ENCODE data around the gene MYL10. TPM values are rescaled to one million over a fixed set of nuclear protein-coding genes. Genes with fewer than 3 reads are reported as not detected.
A peak's percentile ranks its signal among the peaks of the same experiment; 100 is the strongest.

The MYL10 gene
- total and polyA plus RNA-seq, 2 of the 8 experiments (the other 6 are each of a cell fraction or from before 2014, with no cell fraction given): 0.18 TPM; not detected in 1

DNA sequence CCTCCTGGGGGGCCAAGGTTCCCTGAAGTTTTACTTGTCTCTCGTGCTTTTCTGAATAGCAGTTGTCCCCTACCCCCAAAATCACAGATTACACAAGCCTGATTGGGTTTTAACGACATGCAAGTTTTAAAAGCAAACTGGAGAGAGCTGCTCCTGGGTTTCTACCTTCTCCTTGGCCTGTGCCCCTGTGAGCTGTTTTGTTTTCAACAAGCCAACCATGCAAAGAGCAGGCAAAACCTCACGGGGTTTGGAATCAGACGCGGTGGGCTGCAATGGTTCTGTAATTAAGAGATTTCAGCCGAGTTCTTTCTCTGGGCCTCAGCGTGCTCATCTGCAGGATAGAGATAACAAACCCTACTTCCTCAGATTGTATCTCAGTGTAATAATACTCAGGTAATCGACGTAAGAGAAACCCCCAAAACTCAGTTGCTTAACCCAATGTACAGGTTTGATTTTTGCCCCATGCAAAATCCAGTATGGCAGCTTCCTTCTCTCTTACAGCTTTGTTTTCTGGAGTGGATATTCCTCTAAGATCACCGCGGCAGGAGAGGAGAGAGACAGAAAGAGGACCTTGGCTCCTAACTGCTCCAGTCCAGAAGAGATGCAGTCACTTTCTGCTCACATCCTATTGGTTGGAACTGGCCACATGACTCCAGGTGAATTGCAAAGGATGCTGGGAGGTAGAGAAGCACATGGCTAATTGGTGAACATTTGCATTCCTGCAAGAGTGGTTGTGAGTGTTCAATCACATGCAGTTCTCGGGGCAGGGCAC is 42.0 kb downstream of the MYL10 start:
- FAIRE-seq: no peak
- POLR2A ChIA-PET (ENCODE audit: partially characterized antibody): interaction anchor here (0.5 to 2.5 kb wide), 3 partner anchors 12 to 199 kb away, joined by 3 to 9 read pairs (median 4); no protein-coding TSS in a partner anchor
- no peak overlapping the region for H2AFZ ChIP-seq (ENCODE audit: low read length)

More for the DNA sequence above, 42.0 kb downstream of the MYL10 start:
- H3K79me1 ChIP-seq (ENCODE audit: low read depth, low read length): no peaks in the 10 kb centered on the region
- H3K18ac ChIP-seq (ENCODE audit: extremely low read depth, low read length): no peak overlapping the region
- H3K9me3 ChIP-seq (ENCODE audit: insufficient read depth in 2 of 2, low read depth in 1 of 2, low read length in 1 of 2): peaks cover 0 to 7% of the 10 kb centered on the region in 2 experiments; a peak in 1 of 4 replicates
- no peak overlapping the region for H3K9ac ChIP-seq (replicated peaks in 1 of 4; ENCODE audit: extremely low read depth in 1 of 4, low read depth in 3 of 4, low read length in 3 of 4)
- no peak overlapping the region for H2BK5ac ChIP-seq (ENCODE audit: low read depth, low read length)
- H3K4me3 ChIP-seq (ENCODE audit: extremely low read depth in 1 of 4, insufficient read depth in 2 of 4, low read depth in 3 of 4, low read length in 4 of 4): no peak overlapping the region
- no peak overlapping the region for H3K4me2 ChIP-seq (ENCODE audit: insufficient read depth in 1 of 2, low read depth in 2 of 2, low read length in 2 of 2)
- H3K23me2 ChIP-seq (ENCODE audit: low read depth, low read length): peaks cover 2% of the 10 kb centered on the region; the same call in 1 of the 2 replicates
- H4K91ac ChIP-seq (replicated peaks; ENCODE audit: insufficient read length, low read length): no peak overlapping the region
- 90% methylated on average over 12 of the region's 12 CpGs; no CpG with 5 or more reads in 1 of the 2 experiments for WGBS, 2 experiments (ENCODE audit: extremely low coverage in 1 of 2, insufficient coverage in 1 of 2, insufficient read length in 1 of 2, insufficient replicate concordance in 2 of 2, low coverage in 1 of 2, low lambda C conversion rate in 2 of 2, missing lambda C conversion rate in 1 of 2)
- H3K36me3 ChIP-seq (ENCODE audit: control insufficient read depth in 2 of 4, insufficient read depth in 4 of 4, low read length in 3 of 4): no peaks in the 10 kb centered on the region
- CTCF ChIA-PET (ENCODE audit: partially characterized antibody): interaction anchor here (0.8 to 5.6 kb wide), 9 partner anchors 9 to 82 kb away, joined by 3 to 23 read pairs (median 5); no protein-coding TSS in a partner anchor
- no peak overlapping the region for H2BK120ac ChIP-seq (replicated peaks; ENCODE audit: low read depth, low read length)
- peaks cover 0 to 2% of the 10 kb centered on the region in 2 experiments for H4K20me1 ChIP-seq (replicated peaks in 1 of 2; ENCODE audit: control insufficient read depth in 1 of 2, insufficient read depth in 2 of 2, low read length in 2 of 2)
- peak in 1 of 2 experiments; percentile 36 for DNase-seq (ENCODE audit: low read depth in 1 of 2, low spot score in 2 of 2)
- H4K8ac ChIP-seq (ENCODE audit: extremely low read depth, insufficient read depth, low read length): no peak overlapping the region
- no peak overlapping the region for H3K14ac ChIP-seq (ENCODE audit: insufficient read length)
- H4K5ac ChIP-seq (ENCODE audit: insufficient read length, low read depth, low read length): no peak overlapping the region
- no peak overlapping the region for H2BK12ac ChIP-seq (ENCODE audit: low read depth, low read length)
- no peak overlapping the region for H2BK20ac ChIP-seq (ENCODE audit: low read length)
- no peak overlapping the region for H3K4ac ChIP-seq (replicated peaks; ENCODE audit: insufficient read length, low read depth, low read length)
- H3K27me3 ChIP-seq (replicated peaks in 1 of 4; ENCODE audit: control insufficient read depth in 3 of 4, extremely low read depth in 1 of 4, insufficient read depth in 3 of 4, low read length in 3 of 4): no peaks in the 10 kb centered on the region; a peak in 1 of 7 replicates
- no peaks in the 10 kb centered on the region for H3K4me1 ChIP-seq (replicated peaks in 1 of 4; ENCODE audit: control insufficient read depth in 3 of 4, insufficient read depth in 4 of 4, low read length in 3 of 4)
- no peak overlapping the region for H3K23ac ChIP-seq (ENCODE audit: insufficient read length)
- no peak for TF ChIP-seq SP1 (IDR thresholded peaks at IDR 0.05; ENCODE audit: low read depth, low read length)
- no peak for TF ChIP-seq HDAC2 (IDR thresholded peaks at IDR 0.05; ENCODE audit: borderline replicate concordance in 1 of 2, low read depth in 2 of 2, low read length in 2 of 2)
- no peak for TF ChIP-seq POLR2AphosphoS5 (IDR thresholded peaks at IDR 0.05; ENCODE audit: low read depth, low read length)
- no peak for TF ChIP-seq EP300 (IDR thresholded peaks at IDR 0.05; ENCODE audit: borderline replicate concordance in 1 of 2, low read depth in 2 of 2, low read length in 2 of 2)
- TF ChIP-seq, protein P1, sequence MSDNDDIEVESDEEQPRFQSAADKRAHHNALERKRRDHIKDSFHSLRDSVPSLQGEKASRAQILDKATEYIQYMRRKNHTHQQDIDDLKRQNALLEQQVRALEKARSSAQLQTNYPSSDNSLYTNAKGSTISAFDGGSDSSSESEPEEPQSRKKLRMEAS (IDR thresholded peaks at IDR 0.05): peak; percentile 67; the same call in 1 of the 2 replicates
- TF ChIP-seq, protein P2, sequence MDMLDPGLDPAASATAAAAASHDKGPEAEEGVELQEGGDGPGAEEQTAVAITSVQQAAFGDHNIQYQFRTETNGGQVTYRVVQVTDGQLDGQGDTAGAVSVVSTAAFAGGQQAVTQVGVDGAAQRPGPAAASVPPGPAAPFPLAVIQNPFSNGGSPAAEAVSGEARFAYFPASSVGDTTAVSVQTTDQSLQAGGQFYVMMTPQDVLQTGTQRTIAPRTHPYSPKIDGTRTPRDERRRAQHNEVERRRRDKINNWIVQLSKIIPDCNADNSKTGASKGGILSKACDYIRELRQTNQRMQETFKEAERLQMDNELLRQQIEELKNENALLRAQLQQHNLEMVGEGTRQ (IDR thresholded peaks at IDR 0.05; ENCODE audit: low read length): peak; percentile 51; the same call in 1 of the 2 replicates
- H3K79me2 ChIP-seq (ENCODE audit: control insufficient read depth in 1 of 2, insufficient read depth in 2 of 2, low read length in 2 of 2): no peaks in the 10 kb centered on the region
- no peak overlapping the region for H2AK5ac ChIP-seq (ENCODE audit: low read depth, low read length)
- H2BK15ac ChIP-seq (ENCODE audit: low read length): no peak overlapping the region
- H3K56ac ChIP-seq (replicated peaks; ENCODE audit: insufficient read length, low read depth, low read length): no peak overlapping the region
- H3K27ac ChIP-seq (ENCODE audit: low read depth, low read length): no peak overlapping the region
